ENCODE measurements around the gene RCAN2. TPM values are rescaled to one million over a fixed set of nuclear protein-coding genes. Genes with fewer than 3 reads are reported as not detected.

Gene RCAN2
- total RNA-seq, 2 experiments from 2014 or later = 2.8 to 3.1 TPM

DNA sequence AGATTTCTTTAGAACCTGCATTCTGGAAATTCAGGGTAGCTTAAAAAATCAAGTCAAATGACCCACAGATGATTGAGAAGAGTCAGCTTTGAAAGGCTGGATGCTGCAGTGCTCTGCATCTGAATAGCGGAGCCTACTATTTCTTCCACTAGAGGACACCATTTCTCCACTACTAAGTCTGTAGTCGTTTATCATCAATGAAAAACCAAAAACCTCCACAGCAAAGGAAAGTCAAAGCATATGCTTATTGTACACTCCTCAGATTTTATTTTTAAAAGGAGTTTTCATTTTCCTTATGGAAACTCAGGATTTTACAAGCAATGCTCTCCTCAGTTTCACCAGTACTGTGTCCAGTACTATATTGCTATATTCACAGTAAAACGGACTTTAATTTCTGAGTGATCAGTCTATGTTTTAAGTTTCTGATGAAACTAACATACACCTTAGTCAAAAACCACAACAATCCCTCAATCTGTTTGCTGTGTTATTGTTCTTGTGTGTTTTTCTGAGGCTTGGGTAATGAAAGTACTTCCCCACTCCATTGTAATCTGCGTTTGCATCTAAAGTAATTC lies 269.9 kb downstream of the RCAN2 start:
- H3K4me3 Mint-ChIP-seq = no peak overlapping the region
- CTCF ChIA-PET = interaction anchor here (0.6 to 2.9 kb wide), 9 partner anchors 39 to 270 kb away, joined by 3 to 19 read pairs (median 8); partner anchors contain the start of gene RCAN2
- H3K9me3 Mint-ChIP-seq = peaks cover 2% of the 10 kb centered on the region
- POLR2A ChIA-PET = no interaction called here
- peaks cover 5% of the 10 kb centered on the region for H3K4me1 Mint-ChIP-seq
- DNase-seq = no peak
- H3K27ac Mint-ChIP-seq = no peak overlapping the region
- H3K36me3 Mint-ChIP-seq (ENCODE audit: low read depth) = no peaks in the 10 kb centered on the region
- H3K27me3 Mint-ChIP-seq = peaks cover 15% of the 10 kb centered on the region

DNA sequence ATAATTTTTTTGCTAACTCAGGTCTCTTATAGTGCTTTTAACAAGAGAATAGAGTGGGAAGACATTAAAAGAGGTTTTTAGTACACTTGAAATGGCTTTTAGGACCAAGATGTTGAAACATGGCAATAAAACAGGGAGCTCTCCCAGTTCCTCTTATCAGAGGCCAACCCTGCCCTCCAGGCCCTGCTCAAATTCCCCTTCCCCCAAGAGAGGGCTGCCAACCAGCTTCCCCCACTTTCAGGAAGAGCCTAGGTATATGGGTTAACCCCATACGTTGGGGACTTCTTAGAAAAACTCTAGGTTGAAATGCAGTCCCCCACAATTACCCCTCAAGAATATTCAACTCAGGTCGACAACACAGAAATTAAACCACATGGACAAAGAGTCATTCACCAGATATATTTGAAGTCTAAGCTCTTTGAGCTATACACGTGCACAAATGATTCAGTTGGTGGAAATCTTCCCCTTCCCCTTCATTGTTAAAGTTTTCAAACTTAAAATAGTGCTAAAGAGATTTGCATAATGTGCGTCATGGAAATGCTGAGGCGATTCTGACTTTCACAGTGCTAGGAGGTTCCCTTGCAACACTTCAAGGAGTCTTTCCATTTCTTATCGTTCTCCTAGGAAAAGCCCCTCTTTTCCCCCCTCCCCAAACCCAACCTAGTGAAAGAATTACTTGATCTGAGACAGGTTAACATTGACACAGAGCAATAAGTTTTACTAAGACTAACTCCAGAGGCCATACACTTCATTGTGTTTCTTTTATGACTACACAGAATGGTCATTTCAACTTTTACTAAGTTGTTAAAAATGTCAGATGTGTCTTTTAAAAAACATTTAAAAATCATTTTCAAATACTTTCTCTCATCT lies 270.7 kb downstream of the RCAN2 start:
- peaks cover 12% of the 10 kb centered on the region for H3K27me3 Mint-ChIP-seq
- ChIA-PET CTCF (interaction anchor here (0.6 to 1.6 kb wide), 8 partner anchors 40 to 290 kb away, joined by 3 to 15 read pairs (median 5); partner anchors contain the start of gene RCAN2), POLR2A (no interaction called here)
- DNase-seq = no peak
- no peaks in the 10 kb centered on the region for H3K9me3 Mint-ChIP-seq
- no peak overlapping the region for H3K4me3 Mint-ChIP-seq
- H3K4me1 Mint-ChIP-seq = peaks cover 5% of the 10 kb centered on the region
- H3K36me3 Mint-ChIP-seq (ENCODE audit: low read depth) = no peaks in the 10 kb centered on the region
- H3K27ac Mint-ChIP-seq = no peak overlapping the region

DNA sequence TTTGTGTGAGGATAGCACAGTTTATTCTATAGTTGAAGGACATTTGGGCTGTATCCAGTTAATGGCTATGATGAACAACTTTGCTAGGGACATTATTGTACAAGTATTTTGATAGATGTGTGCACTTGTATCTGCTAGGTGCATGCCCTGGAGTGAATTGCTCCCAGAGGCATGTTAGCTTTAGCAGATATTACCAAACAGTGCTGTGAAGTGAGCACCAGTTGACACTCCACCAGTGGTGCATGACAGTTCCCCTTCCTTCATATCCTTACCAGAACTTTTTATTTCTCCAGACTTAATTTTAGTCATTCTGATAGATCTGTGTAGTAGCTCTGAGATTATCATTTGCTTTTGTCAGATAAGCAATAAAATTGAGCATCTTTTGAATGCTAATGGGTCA lies 271.6 kb downstream of the RCAN2 start:
- Mint-ChIP-seq H3K27me3 (peaks cover 9% of the 10 kb centered on the region), H3K4me3 (no peak overlapping the region), H3K36me3 (ENCODE audit: low read depth) (no peaks in the 10 kb centered on the region), H3K4me1 (peaks cover 5% of the 10 kb centered on the region), H3K9me3 (no peaks in the 10 kb centered on the region), H3K27ac (no peak overlapping the region)
- ChIA-PET POLR2A (no interaction called here), CTCF (interaction anchor here (1.5 to 1.6 kb wide), 3 partner anchors 129 to 289 kb away, joined by 5 to 15 read pairs (median 10); no protein-coding TSS in a partner anchor)
- no peak for DNase-seq

DNA sequence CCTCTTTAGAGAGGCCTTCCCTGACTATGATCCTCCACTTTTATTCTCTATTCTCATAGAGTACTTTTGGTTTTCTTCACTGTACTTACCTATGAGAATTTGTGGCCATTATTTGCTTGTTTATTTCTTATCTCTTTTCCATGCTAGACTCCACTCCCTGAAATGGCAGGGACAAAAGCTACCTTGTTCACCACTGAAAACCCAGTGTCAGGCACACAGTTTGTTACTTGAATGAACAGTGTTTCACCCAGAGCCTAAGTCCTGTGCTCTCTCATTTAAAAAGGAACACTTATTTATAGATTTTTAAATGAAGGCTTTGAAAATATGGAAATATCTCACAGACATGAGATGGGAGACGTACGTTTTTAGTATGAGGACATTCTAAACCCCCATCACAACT lies 272.8 kb downstream of the RCAN2 start:
- CTCF ChIA-PET = interaction anchor here (1.9 kb wide), 1 partner anchor 128 kb away, joined by 6 read pairs; no protein-coding TSS in a partner anchor
- Mint-ChIP-seq H3K27me3 (peaks cover 9% of the 10 kb centered on the region), H3K9me3 (no peaks in the 10 kb centered on the region), H3K4me3 (no peak overlapping the region), H3K4me1 (peaks cover 5% of the 10 kb centered on the region), H3K36me3 (ENCODE audit: low read depth) (no peaks in the 10 kb centered on the region), H3K27ac (no peak overlapping the region)
- POLR2A ChIA-PET = no interaction called here
- DNase-seq = no peak

DNA sequence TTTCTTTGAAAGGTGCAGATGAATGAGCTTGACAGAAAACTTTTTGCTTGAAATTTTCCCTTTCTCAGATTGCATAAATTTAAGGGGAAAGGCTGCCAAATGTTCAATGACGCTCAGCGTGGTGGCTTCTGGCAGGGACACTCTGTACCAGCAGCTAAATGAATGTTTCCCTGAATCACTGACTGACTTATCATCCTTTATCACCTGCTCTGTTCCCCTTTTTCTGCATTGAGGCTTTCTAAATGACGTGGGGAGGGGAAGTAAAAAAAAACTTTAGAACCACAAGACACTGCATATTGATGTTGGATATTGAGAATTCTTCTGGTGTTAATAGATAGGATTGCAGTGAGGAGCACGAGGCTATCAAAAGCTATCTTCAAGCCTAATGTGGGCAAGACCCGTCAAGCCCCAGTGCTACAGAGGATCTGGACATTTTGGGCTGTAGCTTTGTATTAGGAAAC lies 273.5 kb downstream of the RCAN2 start:
- H3K9me3 Mint-ChIP-seq = no peaks in the 10 kb centered on the region
- H3K4me1 Mint-ChIP-seq = peaks cover 5% of the 10 kb centered on the region
- H3K27me3 Mint-ChIP-seq = peaks cover 9% of the 10 kb centered on the region
- H3K27ac Mint-ChIP-seq = no peak overlapping the region
- ChIA-PET CTCF (interaction anchor here (1.3 to 1.9 kb wide), 2 partner anchors 128 to 192 kb away, joined by 3 to 6 read pairs; no protein-coding TSS in a partner anchor), POLR2A (no interaction called here)
- no peak for DNase-seq
- no peak overlapping the region for H3K4me3 Mint-ChIP-seq
- H3K36me3 Mint-ChIP-seq (ENCODE audit: low read depth) = no peaks in the 10 kb centered on the region

DNA sequence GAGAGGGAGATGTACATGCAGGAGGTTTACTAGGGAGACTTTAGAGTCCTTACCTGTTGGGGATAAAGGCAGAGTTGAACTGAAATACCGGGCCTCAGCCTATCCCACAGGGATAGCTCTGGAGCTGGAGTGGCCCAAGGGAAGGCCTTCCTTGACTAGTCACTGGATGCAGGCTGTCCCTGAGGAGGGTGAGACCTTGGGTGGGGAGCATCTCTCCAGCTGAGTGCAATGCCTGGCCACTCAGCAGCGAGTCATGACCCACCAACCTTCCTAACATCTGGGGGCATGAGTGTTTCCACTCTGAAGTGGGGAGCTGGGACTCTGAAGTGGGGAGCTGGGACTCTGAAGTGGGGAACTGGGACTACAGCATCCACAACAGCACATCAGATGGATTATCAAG lies 274.4 kb downstream of the RCAN2 start:
- Mint-ChIP-seq H3K27ac (no peak overlapping the region), H3K36me3 (ENCODE audit: low read depth) (no peaks in the 10 kb centered on the region), H3K27me3 (peaks cover 9% of the 10 kb centered on the region), H3K4me1 (peaks cover 5% of the 10 kb centered on the region), H3K9me3 (no peaks in the 10 kb centered on the region), H3K4me3 (no peak overlapping the region)
- no peak for DNase-seq
- ChIA-PET POLR2A (no interaction called here), CTCF (interaction anchor here (1.3 kb wide), 1 partner anchor 193 kb away, joined by 3 read pairs; no protein-coding TSS in a partner anchor)

DNA sequence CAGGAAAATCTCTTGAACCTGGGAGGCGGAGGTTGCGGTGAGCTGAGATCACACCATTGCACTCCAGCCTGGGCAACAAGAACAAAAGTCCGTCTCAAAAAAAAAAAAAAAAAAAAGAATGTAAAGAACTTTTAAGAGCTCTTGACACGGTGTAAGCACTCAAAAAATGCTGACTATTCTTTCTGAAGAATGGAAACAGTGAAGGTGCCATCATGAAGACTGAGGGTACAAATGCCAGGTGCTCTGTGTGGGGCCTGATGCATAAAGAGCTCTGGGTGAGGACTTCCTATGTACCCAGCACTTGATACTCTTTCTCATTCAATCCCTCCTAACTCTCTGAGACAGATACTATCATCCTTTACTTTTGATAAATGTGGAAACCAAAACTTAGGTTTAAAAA lies 275.5 kb downstream of the RCAN2 start:
- H3K4me1 Mint-ChIP-seq = peaks cover 4% of the 10 kb centered on the region
- CTCF ChIA-PET = no interaction called here
- no peaks in the 10 kb centered on the region for H3K36me3 Mint-ChIP-seq (ENCODE audit: low read depth)
- POLR2A ChIA-PET = no interaction called here
- DNase-seq = no peak
- peaks cover 2% of the 10 kb centered on the region for H3K9me3 Mint-ChIP-seq
- H3K27me3 Mint-ChIP-seq = peaks cover 8% of the 10 kb centered on the region
- no peak overlapping the region for H3K27ac Mint-ChIP-seq
- no peak overlapping the region for H3K4me3 Mint-ChIP-seq

GRCh38 chr6:46215213-46215612 lies 276.0 kb downstream of the RCAN2 start:
- Mint-ChIP-seq H3K9me3 (peaks cover 2% of the 10 kb centered on the region), H3K4me1 (peaks cover 2% of the 10 kb centered on the region), H3K27ac (no peak overlapping the region), H3K27me3 (peaks cover 8% of the 10 kb centered on the region), H3K36me3 (ENCODE audit: low read depth) (no peaks in the 10 kb centered on the region), H3K4me3 (no peak overlapping the region)
- ChIA-PET CTCF (no interaction called here), POLR2A (no interaction called here)
- no peak for DNase-seq

GRCh38 chr6:46211917-46212316 lies 279.3 kb downstream of the RCAN2 start:
- Mint-ChIP-seq H3K27me3 (peaks cover 6% of the 10 kb centered on the region), H3K4me3 (no peak overlapping the region), H3K4me1 (no peaks in the 10 kb centered on the region), H3K9me3 (peaks cover 2% of the 10 kb centered on the region), H3K36me3 (ENCODE audit: low read depth) (no peaks in the 10 kb centered on the region), H3K27ac (no peak overlapping the region)
- DNase-seq = no peak
- POLR2A ChIA-PET = no interaction called here
- CTCF ChIA-PET = no interaction called here

GRCh38 chr6:46210294-46210693 lies 281.0 kb downstream of the RCAN2 start:
- no peaks in the 10 kb centered on the region for H3K36me3 Mint-ChIP-seq (ENCODE audit: low read depth)
- ChIA-PET POLR2A (no interaction called here), CTCF (no interaction called here)
- H3K4me3 Mint-ChIP-seq = no peak overlapping the region
- DNase-seq = no peak
- H3K27me3 Mint-ChIP-seq = peaks cover 6% of the 10 kb centered on the region
- no peak overlapping the region for H3K27ac Mint-ChIP-seq
- no peaks in the 10 kb centered on the region for H3K4me1 Mint-ChIP-seq
- H3K9me3 Mint-ChIP-seq = peaks cover 2% of the 10 kb centered on the region

GRCh38 chr6:46208303-46208702 lies 282.9 kb downstream of the RCAN2 start:
- peaks cover 6% of the 10 kb centered on the region for H3K27me3 Mint-ChIP-seq
- H3K4me3 Mint-ChIP-seq = no peak overlapping the region
- H3K4me1 Mint-ChIP-seq = no peaks in the 10 kb centered on the region
- no peak for DNase-seq
- ChIA-PET POLR2A (no interaction called here), CTCF (interaction anchor here (1.2 kb wide), 1 partner anchor 118 kb away, joined by 7 read pairs; no protein-coding TSS in a partner anchor)
- H3K9me3 Mint-ChIP-seq = peaks cover 2% of the 10 kb centered on the region
- no peaks in the 10 kb centered on the region for H3K36me3 Mint-ChIP-seq (ENCODE audit: low read depth)
- no peak overlapping the region for H3K27ac Mint-ChIP-seq

DNA sequence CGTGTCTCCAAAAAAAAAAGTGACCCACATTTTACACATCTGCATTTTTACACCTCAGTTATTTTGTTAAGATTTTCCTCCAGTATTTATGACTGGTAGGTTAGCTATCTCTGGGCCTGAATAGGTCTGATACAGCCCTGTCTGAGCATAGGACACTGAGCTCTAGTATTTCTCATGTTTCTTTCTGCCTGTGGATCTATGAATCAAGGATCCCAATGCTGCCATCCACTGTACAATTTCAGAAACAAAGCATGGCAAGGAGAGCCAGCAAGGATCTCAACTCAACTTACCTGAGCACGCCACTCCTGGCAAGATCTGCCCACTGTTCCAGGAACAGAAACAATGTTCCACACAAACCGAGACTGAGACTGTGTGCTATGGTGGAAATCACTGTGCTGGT lies 284.1 kb downstream of the RCAN2 start:
- CTCF ChIA-PET = no interaction called here
- peaks cover 6% of the 10 kb centered on the region for H3K27me3 Mint-ChIP-seq

GRCh38 chr6:46204880-46205650 lies 286.2 kb downstream of the RCAN2 start:
- CTCF ChIA-PET = no interaction called here
- Mint-ChIP-seq H3K4me1 (no peaks in the 10 kb centered on the region), H3K36me3 (ENCODE audit: low read depth) (no peaks in the 10 kb centered on the region), H3K27ac (no peak overlapping the region), H3K9me3 (no peaks in the 10 kb centered on the region), H3K27me3 (peaks cover 9% of the 10 kb centered on the region), H3K4me3 (no peak overlapping the region)
- DNase-seq = no peak
- POLR2A ChIA-PET = no interaction called here

More for the DNA sequence above, 284.1 kb downstream of the RCAN2 start:
- no peak overlapping the region for H3K4me3 Mint-ChIP-seq
- no peaks in the 10 kb centered on the region for H3K36me3 Mint-ChIP-seq (ENCODE audit: low read depth)
- DNase-seq = no peak
- no peaks in the 10 kb centered on the region for H3K4me1 Mint-ChIP-seq
- POLR2A ChIA-PET = no interaction called here
- no peak overlapping the region for H3K27ac Mint-ChIP-seq
- peaks cover 2% of the 10 kb centered on the region for H3K9me3 Mint-ChIP-seq
